Endodermal cell (in vitro differentiated cells): Measurements from ENCODE around the gene FSTL1. TPM values are rescaled to one million over a fixed set of nuclear protein-coding genes. Genes with fewer than 3 reads are reported as not detected.

Source experiments
- DNase-seq: peaks from one replicate; pipeline ENCODE4 v3.0.0-alpha.2; 2017
- H3K27ac ChIP-seq: 2 replicates; pipeline ENCODE4 v1.5.1; 2013; ENCODE audit warnings: mild to moderate bottlenecking, low read depth, low read length, moderate library complexity
- H3K27me3 ChIP-seq: 2 replicates; pipeline ENCODE4 v1.6.1; 2013; ENCODE audit warnings: mild to moderate bottlenecking, low read length, moderate library complexity; ENCODE audit not compliant: insufficient read depth, control insufficient read depth, poor library complexity, severe bottlenecking
- H3K36me3 ChIP-seq: 2 replicates; pipeline ENCODE4 v1.7.0; 2013; ENCODE audit warnings: mild to moderate bottlenecking, low read length, moderate library complexity; ENCODE audit not compliant: control insufficient read depth, insufficient read depth
- H3K4me1 ChIP-seq: one replicate; pipeline ENCODE4 v1.7.0; 2013; ENCODE audit warnings: low read length; ENCODE audit not compliant: control insufficient read depth, insufficient read depth
- H3K4me3 ChIP-seq: 2 replicates; pipeline ENCODE4 v1.5.1; 2013; ENCODE audit warnings: mild to moderate bottlenecking, low read length, moderate library complexity
- H3K9ac ChIP-seq: 2 replicates; pipeline ENCODE4 v1.6.1; 2013; ENCODE audit warnings: mild to moderate bottlenecking, low read length, moderate library complexity; ENCODE audit not compliant: poor library complexity, severe bottlenecking; ENCODE audit errors: extremely low read depth
- H3K9me3 ChIP-seq: 2 replicates; pipeline ENCODE4 v1.6.1; 2013; ENCODE audit warnings: mild to moderate bottlenecking, low read length, moderate library complexity; ENCODE audit not compliant: control insufficient read depth
- H3K27ac Mint-ChIP-seq: 2 replicates; pipeline ENCODE4 v1.8.0; 2020; ENCODE audit warnings: mixed read lengths
- H3K27me3 Mint-ChIP-seq: 2 replicates; pipeline ENCODE4 v1.8.0; 2021; ENCODE audit warnings: mild to moderate bottlenecking, mixed read lengths; ENCODE audit not compliant: insufficient read depth
- H3K36me3 Mint-ChIP-seq: 2 replicates; pipeline ENCODE4 v1.8.0; 2020; ENCODE audit warnings: low read depth, mixed read lengths
- H3K4me1 Mint-ChIP-seq: 2 replicates; pipeline ENCODE4 v1.8.0; 2020; ENCODE audit warnings: mixed read lengths
- H3K4me3 Mint-ChIP-seq: 2 replicates; pipeline ENCODE4 v1.8.0; 2020; ENCODE audit warnings: mild to moderate bottlenecking, moderate library complexity, mixed read lengths
- H3K9me3 Mint-ChIP-seq: 2 replicates; pipeline ENCODE4 v1.8.0; 2020; ENCODE audit warnings: mild to moderate bottlenecking, mixed read lengths
- WGBS, 2 experiments: methylation state at CpG; one replicate each; pipeline versions ENCODE4 v1.1.5 to v1.1.7; 2013; ENCODE audit warnings: missing lambda C conversion rate in 2 of 2, mixed read lengths in 1 of 2; ENCODE audit not compliant: insufficient coverage in 1 of 2, insufficient read length in 1 of 2; 5-methylcytosine and 5-hydroxymethylcytosine counted together
- total RNA-seq, 2 donors: library from RNA; stranded (reverse); fragmentation: NEBNext Ultra II Directional in 1 of 2; extraction: Animal tissue kit (Norgen Biotek cat#: 25700) in 1 of 2; gene quantifications; 2 replicates in 1 of 2; 3 replicates in 1 of 2; pipeline ENCODE4 v1.2.1, GENCODE V29; 2021
- TF ChIP-seq, protein P1 (sequence below): fragments of 200-600 bp; sonication (generic); conservative IDR thresholded peaks from 2 replicates; pipeline ENCODE4 v1.5.0; 2021; ENCODE audit warnings: antibody characterized with exemption, mild to moderate bottlenecking

The FSTL1 gene
- total RNA-seq, 2 donors from 2014 or later = 309 to 379 TPM

- no peak overlapping the region for H3K27ac Mint-ChIP-seq
- H3K36me3 ChIP-seq = peaks cover 35% of the 10 kb centered on the region
These were observed 20.9 kb downstream of the FSTL1 start for GRCh38 chr3:120429921-120430361.

DNA sequence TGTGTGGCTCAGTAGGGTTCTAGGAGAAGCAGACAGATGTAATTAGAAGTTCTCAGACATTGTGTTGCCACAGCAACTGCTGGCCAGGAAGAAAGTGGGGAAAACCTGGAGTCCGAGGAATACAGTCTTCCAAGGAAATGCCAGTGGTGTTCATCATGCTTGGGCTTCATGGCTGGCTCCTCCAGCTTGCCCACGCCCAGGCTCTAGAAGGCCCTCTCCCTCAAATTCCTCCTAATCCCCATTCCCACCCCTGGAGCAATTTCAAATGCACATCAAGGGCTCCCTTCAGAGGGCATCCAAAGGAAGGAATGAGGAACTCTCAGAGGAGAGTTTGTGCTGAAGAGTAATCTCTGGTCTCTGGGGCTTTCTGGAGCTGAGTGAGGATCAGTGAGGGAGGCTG is 21.9 kb downstream of the FSTL1 start:
- Mint-ChIP-seq H3K4me1 (peaks cover 22% of the 10 kb centered on the region), H3K36me3 (peaks cover 49% of the 10 kb centered on the region), H3K27ac (no peak overlapping the region), H3K4me3 (no peak overlapping the region), H3K9me3 (no peaks in the 10 kb centered on the region), H3K27me3 (no peaks in the 10 kb centered on the region)
- 67 to 90% methylated on average over 1 to 2 of the region's 2 CpGs for WGBS, 2 experiments
- TF ChIP-seq, protein P1, sequence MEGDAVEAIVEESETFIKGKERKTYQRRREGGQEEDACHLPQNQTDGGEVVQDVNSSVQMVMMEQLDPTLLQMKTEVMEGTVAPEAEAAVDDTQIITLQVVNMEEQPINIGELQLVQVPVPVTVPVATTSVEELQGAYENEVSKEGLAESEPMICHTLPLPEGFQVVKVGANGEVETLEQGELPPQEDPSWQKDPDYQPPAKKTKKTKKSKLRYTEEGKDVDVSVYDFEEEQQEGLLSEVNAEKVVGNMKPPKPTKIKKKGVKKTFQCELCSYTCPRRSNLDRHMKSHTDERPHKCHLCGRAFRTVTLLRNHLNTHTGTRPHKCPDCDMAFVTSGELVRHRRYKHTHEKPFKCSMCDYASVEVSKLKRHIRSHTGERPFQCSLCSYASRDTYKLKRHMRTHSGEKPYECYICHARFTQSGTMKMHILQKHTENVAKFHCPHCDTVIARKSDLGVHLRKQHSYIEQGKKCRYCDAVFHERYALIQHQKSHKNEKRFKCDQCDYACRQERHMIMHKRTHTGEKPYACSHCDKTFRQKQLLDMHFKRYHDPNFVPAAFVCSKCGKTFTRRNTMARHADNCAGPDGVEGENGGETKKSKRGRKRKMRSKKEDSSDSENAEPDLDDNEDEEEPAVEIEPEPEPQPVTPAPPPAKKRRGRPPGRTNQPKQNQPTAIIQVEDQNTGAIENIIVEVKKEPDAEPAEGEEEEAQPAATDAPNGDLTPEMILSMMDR = no peak
- Histone ChIP-seq H3K27ac (peak overlapping the region; percentile 85), H3K27me3 (no peaks in the 10 kb centered on the region), H3K4me1 (no peaks in the 10 kb centered on the region), H3K36me3 (peaks cover 36% of the 10 kb centered on the region), H3K4me3 (no peak overlapping the region), H3K9me3 (no peaks in the 10 kb centered on the region), H3K9ac (no peak overlapping the region)
- no peak for DNase-seq

More at GRCh38 chr3:120429921-120430361, 20.9 kb downstream of the FSTL1 start:
- H3K9ac ChIP-seq = no peak overlapping the region
- H3K27me3 Mint-ChIP-seq = no peaks in the 10 kb centered on the region
- no peaks in the 10 kb centered on the region for H3K9me3 Mint-ChIP-seq
- no peaks in the 10 kb centered on the region for H3K9me3 ChIP-seq
- no peak for DNase-seq
- no peaks in the 10 kb centered on the region for H3K4me1 ChIP-seq
- peaks cover 22% of the 10 kb centered on the region for H3K4me1 Mint-ChIP-seq
- no peaks in the 10 kb centered on the region for H3K27me3 ChIP-seq
- no peak overlapping the region for H3K4me3 Mint-ChIP-seq
- H3K36me3 Mint-ChIP-seq = peaks cover 55% of the 10 kb centered on the region
- H3K4me3 ChIP-seq = no peak overlapping the region
- peak overlapping the region; percentile 85 for H3K27ac ChIP-seq
- 97 to 100% methylated on average over 1 of the region's 1 CpG for WGBS, 2 experiments
- TF ChIP-seq, protein P1 = no peak

GRCh38 chr3:120427201-120427600 is 23.6 kb downstream of the FSTL1 start:
- H3K27me3 ChIP-seq = no peaks in the 10 kb centered on the region
- Mint-ChIP-seq H3K4me3 (no peak overlapping the region), H3K4me1 (peaks cover 16% of the 10 kb centered on the region), H3K27ac (no peak overlapping the region), H3K27me3 (no peaks in the 10 kb centered on the region), H3K9me3 (no peaks in the 10 kb centered on the region), H3K36me3 (peaks cover 40% of the 10 kb centered on the region)
- no peaks in the 10 kb centered on the region for H3K9me3 ChIP-seq
- H3K36me3 ChIP-seq = peaks cover 37% of the 10 kb centered on the region
- no peak overlapping the region for H3K9ac ChIP-seq
- no peaks in the 10 kb centered on the region for H3K4me1 ChIP-seq
- no peak overlapping the region for H3K4me3 ChIP-seq
- TF ChIP-seq, protein P1 = no peak
- no peak overlapping the region for H3K27ac ChIP-seq
- no peak for DNase-seq
